Measurements from ENCODE around the gene WDR75.
"Not testable (repeated sequence)": the region's sequence is repeated elsewhere in the genome, so short reads cannot be mapped to it uniquely, and the experiment has no call there.

WDR75 gene

DNA sequence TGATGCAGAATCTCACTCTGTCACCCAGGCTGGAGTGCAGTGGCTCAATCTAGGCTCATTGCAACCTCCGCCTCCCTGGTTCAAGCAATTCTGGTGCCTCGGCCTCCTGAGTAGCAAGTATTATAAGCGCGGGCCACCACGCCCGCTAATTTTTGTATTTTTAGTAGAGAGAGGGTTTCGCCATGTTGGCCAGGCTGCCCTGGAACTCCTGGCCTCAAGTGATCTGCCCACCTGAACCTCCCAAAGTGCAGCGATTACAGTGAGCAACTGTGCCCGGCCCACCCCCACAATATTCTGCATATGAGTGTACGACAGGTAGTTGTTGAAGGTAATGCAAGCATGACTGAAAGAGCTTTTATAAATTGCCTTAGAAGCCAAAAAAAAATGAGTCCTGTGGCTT, 1.2 kb downstream of the WDR75 start:
- DNase-seq: no peak

- DNase-seq: no peak
These were observed 3.0 kb downstream of the WDR75 start for GRCh38 chr2:189444322-189444721.

DNA sequence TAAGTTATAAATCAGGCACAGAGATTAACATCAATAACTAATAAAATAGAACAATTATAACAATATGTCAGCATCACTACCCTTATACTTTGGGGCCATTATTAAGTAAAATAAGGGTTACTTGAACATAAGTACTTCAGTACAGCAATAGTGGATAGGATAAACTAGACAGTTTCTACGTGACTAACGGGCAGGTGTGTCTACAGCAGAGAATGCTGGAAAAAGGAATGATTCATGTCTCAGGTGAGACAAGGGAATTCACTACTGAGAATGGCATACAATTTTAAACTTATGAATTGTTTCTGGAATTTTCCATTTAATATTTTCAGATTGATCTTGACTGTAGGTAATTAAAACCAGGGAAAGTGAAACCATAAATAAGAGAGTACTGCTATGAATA, 5.5 kb downstream of the WDR75 start:
- DNase-seq: no peak

DNA sequence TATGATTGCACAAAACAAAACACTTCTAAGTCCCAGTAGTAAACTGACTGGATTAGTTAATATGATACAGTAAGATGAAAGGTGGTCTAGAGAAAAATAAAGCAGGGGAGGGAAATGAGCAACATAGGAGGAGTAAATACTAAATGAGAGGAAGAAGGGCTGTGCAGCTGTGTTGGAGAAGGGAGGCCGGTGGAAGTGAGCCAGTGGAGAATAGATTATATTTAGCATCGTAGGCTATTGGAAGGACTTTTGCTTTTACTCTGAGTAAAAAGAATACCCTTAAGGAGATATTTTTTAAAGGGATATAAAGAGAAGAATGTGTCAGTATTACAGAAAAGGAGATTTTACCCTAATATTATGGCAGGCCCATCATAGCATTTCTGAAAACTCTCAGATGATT, 12.7 kb downstream of the WDR75 start:
- DNase-seq: no peak

DNA sequence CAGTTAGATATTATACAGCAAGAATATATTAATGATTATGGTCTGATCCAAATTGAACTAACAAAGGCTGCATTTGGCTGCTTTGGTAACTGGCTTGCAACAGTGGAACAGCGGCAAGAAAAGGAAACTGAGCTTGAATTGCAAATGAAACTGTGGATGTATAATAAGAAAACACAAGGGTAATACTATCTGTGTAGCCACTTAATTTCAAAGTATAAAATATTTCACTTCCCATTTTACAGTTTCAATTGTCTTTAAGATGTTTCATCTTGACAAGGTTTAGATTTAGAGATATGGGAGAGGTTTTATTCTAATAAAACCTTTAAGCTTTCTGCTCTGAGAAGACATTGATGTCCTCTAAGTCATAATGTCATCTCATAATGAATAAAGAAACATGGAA, 23.8 kb downstream of the WDR75 start:
- DNase-seq: no peak

DNA sequence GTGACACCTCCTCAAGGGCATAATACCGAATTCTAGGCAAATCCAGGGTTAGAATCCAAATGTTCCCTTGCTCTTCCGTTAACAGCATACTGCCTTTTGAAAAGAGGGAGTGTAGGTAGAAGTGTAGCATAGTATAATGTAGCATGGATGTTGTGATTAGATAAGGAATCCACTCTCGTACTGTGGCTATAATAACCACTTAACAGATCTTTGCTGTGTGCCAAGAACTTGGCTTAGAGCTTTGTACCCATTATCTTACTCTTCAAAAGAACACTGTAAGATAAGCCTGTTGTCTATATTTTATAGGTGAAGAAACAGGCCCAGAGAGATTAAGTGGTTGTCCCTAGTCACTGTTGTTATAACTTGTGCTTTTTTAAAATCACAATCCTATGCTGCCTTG, 24.2 kb downstream of the WDR75 start:
- DNase-seq: no peak

- DNase-seq: no peak
These were observed 24.8 kb downstream of the WDR75 start for GRCh38 chr2:189466046-189466445.

DNA sequence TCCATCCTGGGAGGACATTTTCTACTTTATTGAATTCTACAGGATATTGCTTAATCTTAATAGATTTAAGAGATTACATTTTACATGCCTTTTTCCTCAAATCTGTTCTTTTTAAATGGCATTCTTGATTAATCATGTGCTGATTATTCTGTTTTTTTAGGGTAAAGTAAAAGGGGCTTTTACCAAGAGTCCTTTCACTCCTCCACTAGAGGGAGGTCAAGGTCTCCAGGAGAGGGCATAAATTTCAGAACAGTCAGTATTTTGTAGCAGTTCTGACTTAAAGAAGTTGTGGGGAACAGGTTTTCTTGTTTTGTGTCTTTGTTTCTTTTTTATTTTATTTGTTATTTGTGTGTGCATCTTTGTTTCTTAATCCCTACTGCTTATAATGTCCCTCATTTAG, 25.4 kb downstream of the WDR75 start:
- no peak for DNase-seq

- no peak for DNase-seq
These were observed 25.9 kb downstream of the WDR75 start for GRCh38 chr2:189467160-189467559.

GRCh38 chr2:189467593-189467992, 26.3 kb downstream of the WDR75 start:
- DNase-seq: no peak

DNA sequence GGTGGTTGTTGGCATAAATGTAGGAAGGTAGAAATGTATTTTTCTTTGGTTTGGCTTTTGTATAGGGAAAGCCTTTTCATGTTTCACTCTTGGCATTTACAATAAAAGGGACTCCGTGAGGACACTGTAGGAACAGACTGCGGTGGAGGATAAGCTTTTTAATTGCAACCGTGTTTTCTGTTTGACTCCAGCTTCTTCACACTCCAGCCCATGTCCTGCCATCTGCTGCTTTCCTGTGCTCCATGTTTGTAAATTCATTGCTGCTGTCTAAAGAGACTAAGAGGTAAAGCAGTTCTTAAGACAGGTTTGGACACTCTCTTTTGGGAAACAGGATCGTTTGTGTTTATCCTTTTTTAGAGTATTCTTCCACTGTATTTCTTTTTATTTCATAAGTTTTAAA, 33.3 kb downstream of the WDR75 start:
- no peak for DNase-seq

DNA sequence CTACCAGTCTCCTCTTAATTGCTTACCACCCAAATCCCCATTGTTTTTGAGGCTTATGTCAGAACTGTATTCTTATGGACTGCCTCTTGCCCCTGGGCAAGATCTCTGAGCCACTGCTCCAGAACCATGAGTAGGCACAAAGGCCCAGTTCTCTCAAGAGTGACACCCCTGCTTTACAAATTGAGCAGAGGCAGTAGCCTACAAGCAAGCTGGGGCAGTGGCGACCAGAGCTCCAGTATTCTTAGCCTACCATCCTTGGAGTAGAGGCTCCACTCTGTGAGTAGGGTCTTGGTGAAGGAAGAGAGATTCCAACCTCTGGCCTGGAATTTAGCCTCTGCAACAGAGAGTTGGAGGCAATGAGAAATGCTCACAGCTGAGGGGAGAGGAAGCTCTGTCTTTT, 36.5 kb downstream of the WDR75 start:
- DNase-seq: no peak

DNA sequence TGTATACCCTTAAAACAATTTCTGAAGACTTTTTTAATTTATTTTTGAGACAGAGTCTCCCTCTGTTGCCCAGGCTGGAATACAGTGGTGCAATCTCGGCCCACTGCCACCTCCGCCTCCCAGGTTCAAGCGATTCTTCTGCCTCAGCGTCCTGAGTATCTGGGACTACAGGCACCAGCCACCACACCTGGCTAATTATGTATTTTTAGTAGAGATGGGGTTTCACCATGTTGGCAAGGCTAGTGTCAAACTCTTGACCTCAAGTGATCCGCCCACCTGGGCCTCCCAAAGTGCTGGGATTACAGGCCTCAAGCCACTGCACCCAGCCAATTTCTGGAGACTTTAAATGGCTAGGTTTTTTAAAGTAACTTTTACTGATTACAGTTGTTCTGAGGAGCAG, 37.0 kb downstream of the WDR75 start:
- DNase-seq: not testable (repeated sequence)

- DNase-seq: no peak
These were observed 39.8 kb downstream of the WDR75 start for GRCh38 chr2:189481071-189481470.

DNA sequence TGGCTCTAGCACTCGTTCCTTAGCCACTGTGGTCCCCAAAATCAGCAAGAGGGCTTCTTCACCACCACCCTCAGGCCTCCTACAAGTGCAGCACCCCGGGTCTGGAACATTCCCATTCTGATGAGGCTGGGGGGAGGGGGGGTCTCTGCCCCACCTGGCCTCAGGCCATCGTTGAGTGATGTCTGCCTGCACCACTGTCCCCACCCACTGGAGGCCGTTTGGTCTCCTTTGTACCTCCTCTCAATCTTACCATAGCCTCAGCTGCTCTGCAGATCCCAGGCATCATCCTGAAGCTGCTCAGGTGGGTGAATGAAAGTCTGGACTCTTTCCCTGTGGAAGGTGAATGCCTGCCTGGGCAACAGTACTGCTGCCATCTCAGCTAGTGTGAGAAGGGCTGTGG, 42.3 kb downstream of the WDR75 start:
- no peak for DNase-seq

- no peak for DNase-seq
These were observed 42.9 kb downstream of the WDR75 start for GRCh38 chr2:189483980-189484740.

GRCh38 chr2:189485146-189485545, 43.9 kb downstream of the WDR75 start:
- no peak for DNase-seq

GRCh38 chr2:189486237-189486770, 45.0 kb downstream of the WDR75 start:
- DNase-seq: no peak

GRCh38 chr2:189487283-189488007, 46.2 kb downstream of the WDR75 start:
- no peak for DNase-seq

DNA sequence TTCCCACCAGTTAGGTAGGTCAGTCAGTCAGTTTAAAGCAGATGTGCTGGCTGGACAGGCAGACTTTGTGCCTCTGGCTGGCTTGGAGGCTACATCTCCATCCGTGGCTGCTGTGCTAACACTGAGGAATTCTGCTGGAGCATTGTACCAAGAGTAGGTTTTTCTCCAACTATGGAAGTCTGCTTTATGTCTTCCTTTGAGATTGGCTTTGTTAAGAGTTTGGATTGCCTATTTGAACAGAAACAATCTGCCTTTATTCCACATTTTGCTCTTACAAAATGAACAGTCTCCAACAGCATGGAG, 46.7 kb downstream of the WDR75 start:
- no peak for DNase-seq

GRCh38 chr2:189492451-189492850, 51.2 kb downstream of the WDR75 start:
- no peak for DNase-seq

DNA sequence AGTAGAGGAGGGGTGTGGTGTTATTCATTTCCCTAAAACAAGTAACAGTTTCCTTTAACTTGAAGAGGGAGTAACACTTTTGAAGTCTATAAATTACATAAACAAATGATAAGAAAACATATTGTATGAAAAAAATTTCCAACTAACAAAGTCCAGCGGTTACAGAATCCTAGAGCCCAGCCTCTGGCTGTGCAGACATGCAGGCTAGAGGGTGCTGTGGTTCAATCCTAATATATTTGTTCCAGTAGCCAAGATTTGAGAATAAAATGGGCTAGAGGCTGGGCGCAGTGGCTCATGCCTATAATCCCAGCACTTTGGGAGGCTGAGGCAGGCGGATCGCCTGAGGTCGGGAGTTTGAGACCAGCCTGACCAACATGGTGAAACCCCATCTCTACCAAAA, 56.9 kb downstream of the WDR75 start:
- no peak for DNase-seq

GRCh38 chr2:189499137-189499536, 57.9 kb downstream of the WDR75 start:
- DNase-seq: no peak

DNA sequence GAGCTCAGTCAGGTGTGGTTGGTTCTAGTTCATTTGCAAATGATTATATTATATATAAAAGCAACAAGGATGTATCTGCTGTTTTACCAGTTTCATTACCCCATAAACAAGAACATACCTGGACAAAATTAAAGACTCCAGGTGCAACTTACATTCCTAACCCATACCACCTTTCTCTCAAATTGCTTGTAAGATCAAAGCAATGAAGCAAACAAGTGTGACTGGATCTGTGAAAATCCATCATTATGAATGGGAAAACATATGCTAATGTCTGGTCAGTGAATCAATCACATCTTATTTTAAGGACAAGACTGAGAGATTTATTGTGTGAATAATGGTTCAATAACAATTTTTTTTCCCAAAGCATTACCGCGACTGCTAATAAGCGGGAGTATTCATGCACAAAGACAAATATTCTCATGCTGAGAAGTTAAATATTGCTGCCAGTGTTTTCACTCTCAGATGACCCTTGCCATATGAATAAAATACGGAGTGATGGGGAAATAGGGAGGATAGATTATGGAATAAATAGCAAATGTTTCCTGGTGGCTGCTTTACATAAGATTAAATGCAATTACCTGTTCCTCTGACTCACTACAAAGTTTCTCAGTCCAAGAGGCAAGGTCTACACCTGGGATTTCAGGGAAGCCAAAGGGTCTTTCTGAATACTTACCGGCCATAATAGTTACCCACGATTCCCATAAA, 59.3 kb downstream of the WDR75 start:
- no peak for DNase-seq
